Left ventricle myocardium inferior (tissue), 1 donor: ENCODE data around the gene AMZ1. TPM values are rescaled to one million over a fixed set of nuclear protein-coding genes. Genes with fewer than 3 reads are reported as not detected.
A peak's percentile ranks its signal among the peaks of the same experiment; 100 is the strongest.

ENCODE experiments used
- DNase-seq: peaks from one replicate; pipeline ENCODE4 v3.0.0-alpha.2; 2020
- H3K27ac ChIP-seq: fragments of 200-600 bp; replicated peaks from 2 replicates; pipeline ENCODE4 v1.8.0; 2021
- H3K27me3 ChIP-seq: fragments of 200-600 bp; 2 replicates; pipeline ENCODE4 v1.8.0; 2021; ENCODE audit warnings: low read depth
- H3K36me3 ChIP-seq: fragments of 200-600 bp; 2 replicates; pipeline ENCODE4 v1.8.0; 2021
- H3K4me1 ChIP-seq: fragments of 200-600 bp; 2 replicates; pipeline ENCODE4 v1.8.0; 2021
- H3K4me3 ChIP-seq: fragments of 200-600 bp; 2 replicates; pipeline ENCODE4 v1.8.0; 2021; ENCODE audit warnings: mild to moderate bottlenecking, moderate library complexity
- H3K9me3 ChIP-seq: fragments of 200-600 bp; replicated peaks from 2 replicates; pipeline ENCODE4 v1.8.0; 2021
- intact Hi-C: fragments of 100-400 bp; cut with micrococcal nuclease; formaldehyde crosslinking; loops from one replicate; pipeline ENCODE4 v1.11.0; 2022
- total RNA-seq: library from RNA; stranded (reverse); fragmentation: NEBNext Ultra II Directional; extraction: Animal tissue kit (Norgen Biotek cat#: 25700); gene quantifications from one replicate; pipeline ENCODE4 v1.2.1, GENCODE V29; 2021
- TF ChIP-seq, protein P1 (sequence below): fragments of 200-600 bp; IDR thresholded peaks from 2 replicates; pipeline ENCODE4 v1.8.0; 2021; ENCODE audit warnings: antibody characterized with exemption, mild to moderate bottlenecking, borderline replicate concordance
- donor health status: DM: no; HTN: yes; CAD: no; lungs with severe emphysema.

The AMZ1 gene
- total RNA-seq, 1 donor from 2014 or later, result 0.11 TPM

DNA sequence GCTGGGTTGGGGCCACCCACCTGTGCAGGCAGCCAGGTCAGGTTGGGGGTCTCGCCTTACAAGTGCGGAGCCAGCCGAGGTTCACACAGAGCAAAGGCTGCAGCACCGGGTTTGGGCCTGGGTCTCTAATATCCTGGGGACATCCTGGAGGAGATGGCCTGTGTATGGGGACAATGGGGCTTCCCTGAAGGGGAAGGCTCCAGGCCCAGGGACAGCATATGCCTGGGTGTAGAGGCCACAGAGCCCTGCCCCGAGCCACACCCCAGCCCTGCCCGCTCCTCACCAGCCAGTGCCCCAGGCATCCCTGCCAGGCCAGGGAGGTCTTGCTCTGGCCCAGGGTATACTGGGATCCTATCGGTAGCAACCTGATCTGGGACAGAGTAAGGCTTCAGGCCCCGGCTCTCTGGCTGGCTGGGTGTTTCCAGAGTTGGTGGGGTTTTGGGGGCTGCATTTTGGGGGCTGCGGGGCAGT is 47.1 kb upstream of the AMZ1 start:
- H3K9me3 ChIP-seq, result no peaks in the 10 kb centered on the region
- TF ChIP-seq, protein P1, sequence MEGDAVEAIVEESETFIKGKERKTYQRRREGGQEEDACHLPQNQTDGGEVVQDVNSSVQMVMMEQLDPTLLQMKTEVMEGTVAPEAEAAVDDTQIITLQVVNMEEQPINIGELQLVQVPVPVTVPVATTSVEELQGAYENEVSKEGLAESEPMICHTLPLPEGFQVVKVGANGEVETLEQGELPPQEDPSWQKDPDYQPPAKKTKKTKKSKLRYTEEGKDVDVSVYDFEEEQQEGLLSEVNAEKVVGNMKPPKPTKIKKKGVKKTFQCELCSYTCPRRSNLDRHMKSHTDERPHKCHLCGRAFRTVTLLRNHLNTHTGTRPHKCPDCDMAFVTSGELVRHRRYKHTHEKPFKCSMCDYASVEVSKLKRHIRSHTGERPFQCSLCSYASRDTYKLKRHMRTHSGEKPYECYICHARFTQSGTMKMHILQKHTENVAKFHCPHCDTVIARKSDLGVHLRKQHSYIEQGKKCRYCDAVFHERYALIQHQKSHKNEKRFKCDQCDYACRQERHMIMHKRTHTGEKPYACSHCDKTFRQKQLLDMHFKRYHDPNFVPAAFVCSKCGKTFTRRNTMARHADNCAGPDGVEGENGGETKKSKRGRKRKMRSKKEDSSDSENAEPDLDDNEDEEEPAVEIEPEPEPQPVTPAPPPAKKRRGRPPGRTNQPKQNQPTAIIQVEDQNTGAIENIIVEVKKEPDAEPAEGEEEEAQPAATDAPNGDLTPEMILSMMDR, result no peak
- H3K27me3 ChIP-seq, result no peaks in the 10 kb centered on the region
- H3K4me3 ChIP-seq, result peak overlapping the region; percentile 55
- peak overlapping the region; percentile 81 for H3K27ac ChIP-seq
- peaks cover 92% of the 10 kb centered on the region for H3K4me1 ChIP-seq
- no peaks in the 10 kb centered on the region for H3K36me3 ChIP-seq
- intact Hi-C loops, result no loop called here
- no peak for DNase-seq

DNA sequence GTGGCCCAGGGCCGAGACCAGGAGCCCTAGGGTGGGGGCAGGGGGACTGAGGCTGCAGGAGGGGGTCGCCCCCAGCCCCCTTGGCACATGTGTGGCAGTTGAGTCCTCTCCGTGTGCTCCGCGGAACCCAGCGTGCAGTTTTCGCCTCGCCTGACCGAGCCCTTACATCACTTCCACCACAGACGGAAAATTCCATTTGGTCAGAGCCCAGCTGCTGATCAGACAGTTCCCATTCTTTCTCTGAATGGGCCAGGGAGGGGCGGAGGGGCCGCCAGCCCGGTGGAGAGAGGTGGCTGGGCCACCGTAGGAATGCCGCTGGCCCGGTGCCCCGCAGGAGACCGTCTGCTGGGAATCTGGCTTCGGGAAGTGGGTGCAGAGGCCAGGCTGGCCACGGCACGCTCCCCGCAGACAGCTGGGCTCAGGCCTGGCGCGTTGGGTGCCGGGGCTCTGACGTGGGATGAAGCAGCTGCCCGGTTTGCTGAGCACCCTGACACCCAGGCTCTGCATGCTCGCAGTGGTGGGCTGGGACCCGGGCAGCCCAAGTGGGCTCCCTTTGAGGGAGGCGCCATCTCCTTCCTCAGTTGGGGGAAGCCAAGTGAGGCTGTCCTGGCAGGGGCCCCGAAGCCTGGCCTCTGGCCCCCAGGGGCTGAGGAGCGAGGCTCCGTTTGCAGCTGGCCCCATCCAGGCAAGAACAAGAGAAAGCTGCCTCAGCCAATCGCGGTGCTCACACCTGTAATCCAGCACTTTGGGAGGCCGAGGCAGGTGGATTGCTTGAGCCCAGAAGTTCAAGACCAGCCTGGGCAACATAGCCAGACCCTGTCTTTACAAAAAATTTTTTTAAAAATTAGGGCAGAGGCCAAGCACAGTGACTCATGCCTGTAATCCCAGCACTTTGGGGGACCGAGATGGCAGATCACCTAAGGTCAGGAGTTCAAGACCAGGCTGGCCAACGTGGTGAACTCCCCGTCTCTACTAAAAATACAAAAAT is 46.3 kb upstream of the AMZ1 start:
- intact Hi-C loops, result no loop called here
- Histone ChIP-seq H3K27me3 (no peaks in the 10 kb centered on the region), H3K27ac (peak overlapping the region; percentile 81), H3K4me1 (peaks cover 84% of the 10 kb centered on the region), H3K9me3 (no peaks in the 10 kb centered on the region), H3K4me3 (peak overlapping the region; percentile 55), H3K36me3 (peaks cover under 1% of the 10 kb centered on the region)
- DNase-seq, result peak; percentile 92
- TF ChIP-seq, protein P1, result no peak

DNA sequence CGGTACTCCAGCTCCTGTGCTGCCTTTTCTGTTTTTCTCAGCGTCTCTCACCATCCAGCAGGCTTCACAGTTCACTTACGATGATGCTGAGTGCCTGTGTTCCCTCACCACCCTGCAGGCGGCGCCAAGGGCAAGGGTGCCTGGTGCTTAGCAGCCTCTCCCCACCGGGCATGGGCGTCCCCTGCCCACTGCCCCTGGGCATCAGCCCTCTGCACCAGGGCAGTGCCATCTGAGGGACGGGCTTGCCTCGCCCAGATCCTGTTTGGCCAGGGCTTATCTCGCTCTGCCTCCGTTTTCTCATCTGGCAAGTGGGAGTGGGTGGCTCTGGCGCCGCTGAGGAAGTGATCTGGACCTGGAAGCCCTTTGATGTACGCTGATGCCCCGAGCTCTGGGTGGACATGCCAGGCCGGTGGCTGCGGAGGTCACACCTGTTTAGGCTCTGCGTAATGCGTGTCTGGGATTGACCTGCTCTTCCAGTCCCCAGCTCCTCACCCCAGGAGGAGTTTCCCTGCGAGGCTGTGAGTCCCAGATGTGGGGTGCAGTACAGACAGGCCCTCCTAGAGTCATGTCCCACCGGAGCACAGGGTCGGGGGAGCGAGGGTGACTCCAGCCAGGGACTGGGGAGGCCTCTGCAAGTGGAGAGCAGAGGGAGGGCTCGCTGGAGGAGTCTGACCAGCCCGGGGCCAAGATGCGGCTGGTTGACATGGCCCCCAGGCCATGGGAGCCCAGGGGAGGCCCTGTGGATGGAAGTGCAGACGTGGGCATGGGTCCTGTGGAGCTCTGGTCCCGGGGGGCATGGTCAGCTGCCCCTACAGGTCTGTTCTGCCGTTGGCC is 44.4 kb upstream of the AMZ1 start:
- Histone ChIP-seq H3K4me1 (peaks cover 65% of the 10 kb centered on the region), H3K27me3 (no peaks in the 10 kb centered on the region), H3K36me3 (peaks cover 18% of the 10 kb centered on the region), H3K4me3 (no peak overlapping the region), H3K27ac (peak overlapping the region; percentile 62), H3K9me3 (no peaks in the 10 kb centered on the region)
- TF ChIP-seq, protein P1, result no peak
- intact Hi-C loops, result no loop called here
- no peak for DNase-seq

DNA sequence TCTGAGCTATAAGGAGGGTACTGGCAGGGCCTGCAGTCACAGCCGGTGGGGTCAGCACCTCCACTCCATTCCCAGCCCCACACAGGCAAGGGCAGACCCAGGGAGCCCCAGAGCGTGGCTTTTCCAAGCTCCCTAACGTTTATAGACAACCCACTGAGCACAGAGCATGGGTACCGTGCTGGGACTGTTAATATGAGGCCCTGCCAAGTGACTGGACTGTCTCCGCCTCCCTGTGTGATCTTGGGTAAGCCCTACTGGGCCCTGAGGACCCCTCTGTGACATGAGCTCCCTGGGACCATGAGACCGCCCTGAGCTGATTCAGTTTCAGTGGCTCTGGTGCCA is 43.8 kb upstream of the AMZ1 start:
- intact Hi-C loops, result no loop called here
- Histone ChIP-seq H3K9me3 (no peaks in the 10 kb centered on the region), H3K27me3 (no peaks in the 10 kb centered on the region), H3K4me3 (no peak overlapping the region), H3K36me3 (peaks cover 20% of the 10 kb centered on the region), H3K27ac (peak overlapping the region; percentile 62), H3K4me1 (peaks cover 59% of the 10 kb centered on the region)
- DNase-seq, result no peak
- TF ChIP-seq, protein P1, result no peak

DNA sequence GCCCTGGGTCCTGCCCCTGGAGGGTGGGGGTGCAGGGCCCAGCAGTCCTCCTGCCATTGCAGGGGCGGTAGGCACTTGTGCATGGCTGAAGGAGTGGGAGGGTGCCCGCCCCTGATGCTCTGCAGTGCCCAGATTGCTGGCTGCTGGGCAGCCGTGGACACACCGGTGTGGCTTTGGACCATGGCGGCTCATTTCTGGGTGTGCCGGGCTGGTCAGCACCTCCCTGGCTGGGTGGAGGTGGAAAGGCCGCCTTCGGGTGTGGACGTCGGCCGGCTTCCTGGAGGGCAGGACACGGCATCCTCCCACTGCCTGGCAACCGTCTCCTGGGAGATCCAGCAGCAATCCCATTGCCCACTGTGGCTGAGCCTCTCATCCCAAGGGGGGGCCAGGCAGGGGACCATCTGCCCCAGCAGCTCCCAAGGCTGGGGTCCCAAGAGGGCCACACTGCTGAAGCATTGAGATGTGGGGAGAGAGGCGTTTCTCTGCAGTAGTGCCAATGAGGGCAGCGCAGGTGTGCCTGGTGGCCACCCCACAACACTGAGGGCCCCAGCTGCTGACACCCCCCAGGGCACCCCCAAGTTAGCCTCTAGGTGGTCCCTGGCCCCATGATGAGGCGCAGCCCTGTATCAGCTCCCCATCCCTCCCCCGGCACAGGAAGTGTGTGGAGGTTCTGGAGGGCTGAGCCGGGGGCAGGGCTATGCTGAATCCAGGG is 43.3 kb upstream of the AMZ1 start:
- peak overlapping the region; percentile 62 for H3K27ac ChIP-seq
- DNase-seq, result no peak
- no peaks in the 10 kb centered on the region for H3K9me3 ChIP-seq
- peaks cover 26% of the 10 kb centered on the region for H3K36me3 ChIP-seq
- H3K27me3 ChIP-seq, result no peaks in the 10 kb centered on the region
- TF ChIP-seq, protein P1, result no peak
- peaks cover 54% of the 10 kb centered on the region for H3K4me1 ChIP-seq
- H3K4me3 ChIP-seq, result no peak overlapping the region
- intact Hi-C loops, result no loop called here
